Tibial nerve (tissue), 4 donors: Measurements from ENCODE around the gene RSRC1.

Experiments
- CTCF ChIP-seq, 5 experiments: fragments of 200-600 bp in 3 of 5; fragments of 450-650 bp in 2 of 5; sonication (generic) in 3 of 5; IDR thresholded peaks; one replicate each; pipeline ENCODE4 v1.5.1; 2016 to 2019; ENCODE audit warnings: antibody characterized with exemption in 5 of 5, mild to moderate bottlenecking in 3 of 5, moderate library complexity in 2 of 5
- EP300 ChIP-seq, 2 donors: sonication (generic); formaldehyde crosslinking; IDR thresholded peaks; one replicate each; pipeline ENCODE4 v1.6.1; 2017; ENCODE audit warnings: antibody characterized with exemption in 2 of 2, mild to moderate bottlenecking in 1 of 2
- POLR2A ChIP-seq, 2 donors: fragments of 450-650 bp; IDR thresholded peaks; one replicate each; pipeline ENCODE4 v1.6.1; 2017; ENCODE audit warnings: antibody characterized with exemption in 2 of 2, mild to moderate bottlenecking in 2 of 2, moderate library complexity in 2 of 2

- no peak for TF ChIP-seq POLR2A (IDR thresholded peaks at IDR 0.05)
- TF ChIP-seq CTCF (IDR thresholded peaks at IDR 0.05), result no peak
- no peak for TF ChIP-seq EP300 (IDR thresholded peaks at IDR 0.05)
Observed at GRCh38 chr3:158134363-158134762, 24.5 kb downstream of the RSRC1 start.
